Right forelimb (tissue), 1 donor: ENCODE data around the gene GCGR.

Source experiments
- DNase-seq: peaks from one replicate; pipeline ENCODE4 v3.0.0-alpha.2; 2018

Gene GCGR

DNA sequence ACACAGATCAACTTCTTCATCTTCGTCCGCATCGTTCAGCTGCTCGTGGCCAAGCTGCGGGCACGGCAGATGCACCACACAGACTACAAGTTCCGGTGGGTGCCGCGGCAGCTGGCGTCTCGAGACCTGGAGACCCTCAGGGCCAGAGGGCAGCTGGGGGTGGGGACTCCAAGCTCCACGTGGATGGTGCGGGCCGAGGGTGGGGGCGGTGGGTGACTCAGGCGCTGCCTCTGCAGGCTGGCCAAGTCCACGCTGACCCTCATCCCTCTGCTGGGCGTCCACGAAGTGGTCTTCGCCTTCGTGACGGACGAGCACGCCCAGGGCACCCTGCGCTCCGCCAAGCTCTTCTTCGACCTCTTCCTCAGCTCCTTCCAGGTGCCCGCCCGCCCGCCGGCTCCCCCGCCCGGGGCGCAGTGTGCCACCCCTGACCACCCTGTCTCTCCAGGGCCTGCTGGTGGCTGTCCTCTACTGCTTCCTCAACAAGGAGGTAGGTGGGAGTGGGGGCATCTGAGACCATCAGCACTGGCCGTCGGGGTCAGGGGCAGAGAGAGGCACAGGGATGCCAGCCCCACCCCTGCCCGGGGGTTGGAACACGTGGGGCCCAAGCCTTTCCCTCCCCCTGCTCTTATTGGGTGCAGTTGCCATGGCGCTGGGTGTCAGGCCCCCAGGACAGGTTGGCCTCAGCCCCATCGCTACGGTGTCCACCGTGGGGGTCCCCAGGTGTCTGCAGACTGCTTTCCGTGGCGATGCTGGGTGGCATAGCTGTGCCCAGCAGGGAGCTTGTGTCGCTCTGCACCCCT lies 8.8 kb downstream of the GCGR start:
- DNase-seq = no peak

DNA sequence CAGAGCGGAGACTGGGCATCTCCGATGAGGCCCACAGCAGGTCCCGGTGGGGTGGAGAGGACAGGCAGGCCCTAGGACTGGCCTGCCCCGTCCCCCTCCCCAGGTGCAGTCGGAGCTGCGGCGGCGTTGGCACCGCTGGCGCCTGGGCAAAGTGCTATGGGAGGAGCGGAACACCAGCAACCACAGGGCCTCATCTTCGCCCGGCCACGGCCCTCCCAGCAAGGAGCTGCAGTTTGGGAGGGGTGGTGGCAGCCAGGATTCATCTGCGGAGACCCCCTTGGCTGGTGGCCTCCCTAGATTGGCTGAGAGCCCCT lies 9.4 kb downstream of the GCGR start:
- DNase-seq = no peak

GRCh38 chr17:81813861-81814683 lies 10.1 kb downstream of the GCGR start:
- DNase-seq = no peak

- DNase-seq = no peak
Observed at GRCh38 chr17:81814748-81815645, 11.0 kb downstream of the GCGR start.

- DNase-seq = no peak
Observed at GRCh38 chr17:81815646-81815986, 11.7 kb downstream of the GCGR start.

DNA sequence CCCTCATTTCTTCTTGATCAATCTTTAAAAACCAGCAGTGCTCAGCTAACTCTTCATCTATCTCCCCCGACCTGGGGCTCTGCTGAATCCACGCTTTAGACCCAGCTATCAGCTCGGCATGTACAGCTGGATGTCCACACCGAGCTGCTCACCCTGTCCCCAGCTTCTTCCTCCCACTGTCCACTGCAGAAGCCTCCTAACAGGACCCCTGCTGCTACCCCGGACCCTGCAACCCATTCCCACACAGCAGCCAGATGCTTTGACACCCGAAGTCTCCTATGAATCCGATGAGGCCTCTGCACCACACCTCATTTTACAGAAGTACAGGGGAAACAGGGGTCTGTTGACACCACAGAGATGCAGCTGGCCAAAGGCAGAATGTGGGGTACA lies 13.8 kb downstream of the GCGR start:
- DNase-seq = no peak

DNA sequence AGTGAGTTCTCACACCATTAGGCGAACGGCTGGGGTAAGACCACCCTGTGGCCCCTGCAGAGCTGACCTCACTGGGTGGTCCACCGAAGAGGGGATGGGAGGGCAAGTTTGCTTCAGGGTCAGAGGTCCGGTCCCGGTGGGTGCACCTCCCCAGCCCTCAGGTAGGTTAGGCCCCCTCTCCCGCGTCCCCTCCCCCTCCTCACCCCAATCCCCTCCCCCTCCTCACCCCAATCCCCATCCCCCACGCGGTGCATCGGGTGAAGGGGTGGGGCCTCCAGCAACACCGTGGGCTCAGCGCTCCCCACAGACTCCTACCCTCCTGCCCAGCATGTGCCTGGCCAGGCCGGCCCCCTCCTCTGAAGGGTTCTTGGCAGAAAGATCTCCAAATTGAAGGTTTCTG lies 15.8 kb downstream of the GCGR start:
- DNase-seq = no peak

- DNase-seq = no peak
Observed at GRCh38 chr17:81821147-81821546, 17.2 kb downstream of the GCGR start.

GRCh38 chr17:81821603-81822311 lies 17.8 kb downstream of the GCGR start:
- DNase-seq = no peak

- DNase-seq = no peak
Observed at GRCh38 chr17:81822312-81822637, 18.3 kb downstream of the GCGR start.

DNA sequence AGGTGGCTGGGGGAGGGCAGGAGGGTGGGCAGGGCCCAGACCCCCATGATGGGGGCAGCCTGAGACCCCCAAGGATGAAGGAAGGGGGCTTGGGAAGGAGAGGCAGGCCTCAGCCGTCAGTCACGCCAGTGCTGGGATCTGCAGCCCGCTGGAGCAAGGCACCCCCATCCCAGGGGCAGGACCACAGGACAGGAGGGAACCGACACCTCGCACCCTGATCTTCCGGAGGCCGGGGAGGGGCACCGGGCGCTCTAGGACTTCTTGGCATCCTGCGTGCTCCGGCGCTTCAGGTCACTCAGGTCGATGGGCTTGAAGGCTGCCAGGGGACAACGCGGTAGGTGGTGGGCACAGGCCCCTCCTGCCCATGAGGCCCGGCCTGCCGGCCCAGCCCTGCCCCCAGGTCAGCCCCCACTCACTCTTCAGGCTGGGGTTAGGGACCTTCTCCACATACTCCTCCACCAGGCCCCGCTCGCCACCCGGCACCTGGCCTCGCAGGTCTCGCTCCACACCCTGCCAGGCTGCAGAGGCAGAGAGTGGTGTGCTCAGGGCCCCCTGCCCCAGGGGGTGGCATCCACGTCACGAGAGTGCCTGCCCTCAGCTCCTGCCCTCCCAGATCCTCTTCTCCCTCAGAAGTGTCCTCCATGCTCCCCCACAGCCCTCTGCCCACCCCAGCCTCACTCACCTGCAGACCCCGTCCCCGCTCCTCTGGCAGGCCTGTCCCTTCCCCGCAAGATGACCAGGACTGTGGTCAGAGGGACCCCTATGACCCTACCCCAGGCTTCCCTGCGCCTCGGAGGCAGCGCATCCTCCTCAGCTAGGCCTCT lies 19.3 kb downstream of the GCGR start:
- no peak for DNase-seq

DNA sequence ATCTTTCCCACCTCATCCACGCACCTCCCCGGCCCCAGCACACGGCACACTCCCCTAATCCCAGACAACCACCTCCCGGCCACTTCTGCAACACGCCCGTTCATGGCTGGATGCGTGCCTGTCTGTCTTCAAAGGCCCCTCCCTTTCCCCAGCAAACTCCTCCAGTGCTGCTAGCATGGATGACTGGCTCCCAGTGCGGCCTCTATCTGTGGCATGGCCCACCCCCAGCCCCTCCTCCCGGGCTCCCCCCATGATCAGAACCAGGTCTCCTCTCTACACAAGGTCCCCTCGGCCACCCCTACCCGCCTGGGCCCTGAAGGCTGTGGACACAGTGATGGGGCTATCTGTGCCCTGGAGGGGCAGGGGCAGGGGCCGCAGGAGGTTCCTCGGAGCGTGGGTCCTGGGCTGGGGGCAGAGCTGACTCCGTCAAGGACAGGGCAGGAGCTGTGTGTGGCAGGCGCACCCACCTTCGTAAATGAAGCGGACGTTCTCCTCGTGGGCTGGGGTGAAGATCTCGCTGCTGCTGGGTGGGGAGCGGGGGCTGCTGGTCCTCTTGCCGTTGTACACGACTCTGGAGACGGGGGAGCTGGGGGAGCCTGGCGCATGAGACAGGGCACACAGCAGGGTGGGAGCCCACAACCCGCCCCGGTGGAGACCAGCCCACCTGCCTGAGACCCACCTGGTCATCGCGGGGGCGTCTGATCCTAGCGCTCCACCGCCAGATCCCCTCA lies 20.0 kb downstream of the GCGR start:
- DNase-seq = no peak

DNA sequence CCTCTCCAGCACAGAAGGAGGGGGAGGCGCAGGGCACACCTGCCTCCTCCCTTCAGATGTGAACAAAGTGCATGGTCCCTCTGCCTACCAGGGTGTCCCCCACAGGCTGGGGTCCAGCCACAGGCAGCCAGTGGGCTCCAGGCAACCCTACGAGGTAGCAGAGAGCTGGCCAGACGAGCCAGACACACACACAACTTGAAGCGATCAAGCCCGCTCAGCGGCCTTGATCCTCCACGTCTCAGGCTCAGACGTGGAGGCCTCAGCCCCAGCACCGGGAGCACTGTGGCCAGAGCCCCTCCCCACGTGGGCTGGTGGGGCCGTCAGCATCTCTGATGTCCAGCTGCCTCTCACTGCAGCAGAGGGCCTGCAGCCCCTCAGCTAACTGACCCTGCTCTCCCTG lies 20.6 kb downstream of the GCGR start:
- no peak for DNase-seq

DNA sequence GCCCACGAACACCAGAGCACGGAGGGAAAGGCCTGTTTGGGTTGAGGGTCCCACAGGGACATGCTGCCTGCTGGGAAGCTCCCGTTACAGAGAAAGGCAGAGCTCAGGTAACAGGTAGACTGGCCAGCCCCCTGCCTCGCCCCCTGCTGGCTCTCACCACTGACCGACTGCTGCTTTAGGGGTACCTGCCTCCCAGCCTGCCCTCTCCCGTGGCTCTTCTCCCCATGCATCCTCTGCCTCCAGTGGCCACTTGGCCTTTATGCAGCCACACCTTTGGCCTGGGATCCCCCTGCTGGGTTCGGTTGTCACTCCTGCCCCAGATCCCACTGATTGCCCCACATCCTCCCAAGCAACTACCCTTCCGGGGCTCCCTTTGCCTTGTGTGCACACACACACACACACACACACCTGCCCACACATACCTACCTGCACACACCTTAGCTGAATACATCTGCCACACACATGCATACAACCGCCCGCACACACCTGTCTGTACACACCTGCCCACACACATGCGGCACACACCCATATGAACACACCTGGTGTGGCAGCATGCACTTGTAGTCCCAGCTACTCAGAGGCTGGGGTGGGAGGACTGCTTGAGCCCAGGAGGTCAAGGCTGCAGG lies 22.0 kb downstream of the GCGR start:
- DNase-seq = no peak

- DNase-seq = no peak
Observed at GRCh38 chr17:81828656-81829055, 24.7 kb downstream of the GCGR start.

DNA sequence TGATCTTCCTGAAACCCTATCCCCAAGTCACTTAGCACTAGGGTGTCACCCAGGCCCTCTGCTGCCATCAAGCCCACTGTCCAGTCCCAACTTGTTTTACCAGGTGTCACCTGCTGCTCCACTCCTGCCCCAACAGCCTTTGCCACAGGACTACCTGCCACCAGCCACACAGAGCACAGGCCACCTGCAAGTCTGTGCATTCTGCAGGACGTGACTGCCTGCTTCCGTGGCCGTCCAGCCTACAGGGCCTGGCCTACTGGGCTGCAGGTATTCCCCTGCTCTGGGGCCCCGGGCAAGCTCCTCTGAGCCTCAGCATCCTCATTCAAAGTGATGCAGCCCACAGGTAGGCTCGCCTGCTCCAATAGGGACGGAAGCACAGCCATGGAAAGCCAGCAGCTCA lies 25.9 kb downstream of the GCGR start:
- DNase-seq = no peak

DNA sequence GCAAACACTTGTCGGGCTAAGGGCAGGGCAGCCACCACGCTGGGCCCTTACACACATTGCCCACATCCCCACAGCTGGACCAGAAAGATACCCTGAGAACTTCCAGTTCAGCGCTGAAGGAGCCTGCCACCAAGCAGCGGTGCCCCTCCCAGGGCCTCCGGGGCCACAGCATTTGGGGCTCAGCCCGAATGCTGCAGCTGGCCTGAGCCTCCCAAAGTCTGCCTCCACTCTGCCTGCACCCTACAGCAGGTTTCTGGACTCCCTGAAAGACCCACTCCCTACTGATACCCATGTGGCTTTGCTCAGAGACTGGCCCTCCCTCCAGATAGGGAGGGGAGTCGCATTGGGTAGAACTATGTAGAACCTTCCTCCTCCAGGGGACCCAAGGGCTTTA lies 27.6 kb downstream of the GCGR start:
- DNase-seq = no peak

DNA sequence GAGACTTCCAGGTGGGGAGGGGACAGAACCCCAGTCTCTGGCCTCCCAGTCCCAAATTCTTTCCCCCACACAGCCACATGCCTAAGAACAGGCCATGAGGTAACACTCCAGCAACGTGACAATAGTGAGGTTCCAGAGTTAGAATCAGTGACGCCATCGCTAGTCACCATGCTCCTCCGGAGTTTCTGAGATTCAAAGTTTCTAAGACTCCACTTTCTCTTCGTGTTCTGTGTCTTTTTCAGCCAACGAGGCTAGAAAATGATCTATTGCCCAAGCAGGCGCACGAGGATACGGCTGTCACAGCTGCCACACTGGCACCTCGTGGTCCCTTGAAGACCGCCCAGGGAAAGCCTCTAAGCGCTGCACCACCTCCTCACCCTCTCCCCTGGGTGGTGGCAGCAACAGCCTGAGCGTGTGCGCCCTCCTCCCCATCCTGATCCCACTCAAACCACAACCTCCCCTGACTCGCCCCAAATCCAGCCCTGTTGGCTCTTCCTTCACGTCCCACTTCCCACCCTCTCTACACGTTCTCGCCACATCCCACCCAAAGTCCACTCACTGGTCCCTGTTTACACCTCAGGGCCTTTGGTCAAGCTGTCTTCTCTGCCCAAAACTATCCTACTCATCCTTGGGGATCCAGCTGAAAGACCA lies 28.1 kb downstream of the GCGR start:
- no peak for DNase-seq

DNA sequence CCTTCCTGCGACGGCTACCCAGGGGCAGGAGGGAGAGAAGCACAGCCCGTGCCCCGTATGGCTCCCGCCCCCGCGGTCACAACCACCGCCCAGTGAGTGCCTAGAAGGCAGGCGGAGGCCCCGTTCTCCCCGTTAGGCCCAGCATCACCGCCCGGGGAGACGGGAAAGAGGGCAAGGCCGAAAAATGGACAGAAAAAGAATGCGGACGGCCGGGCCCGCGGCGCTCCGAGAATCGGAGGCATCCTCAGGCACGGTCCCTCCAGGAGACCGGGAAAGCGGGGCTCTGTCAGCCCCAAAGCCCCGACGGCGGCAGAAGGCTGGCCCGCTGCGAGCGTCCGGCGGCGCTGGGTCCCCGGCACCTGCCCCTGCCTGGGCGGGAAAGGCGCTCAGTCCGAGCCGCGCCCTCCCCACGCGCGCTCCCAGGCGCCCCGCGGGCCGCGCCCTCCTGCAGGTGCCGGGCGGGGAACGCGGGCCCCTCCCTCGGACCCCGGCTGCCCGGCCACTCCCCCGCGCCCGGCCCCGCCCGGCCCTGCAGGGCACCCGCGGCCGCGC lies 28.7 kb downstream of the GCGR start:
- DNase-seq = peak; percentile 60
